ENCODE data around the gene CHID1.

Gene CHID1

DNA sequence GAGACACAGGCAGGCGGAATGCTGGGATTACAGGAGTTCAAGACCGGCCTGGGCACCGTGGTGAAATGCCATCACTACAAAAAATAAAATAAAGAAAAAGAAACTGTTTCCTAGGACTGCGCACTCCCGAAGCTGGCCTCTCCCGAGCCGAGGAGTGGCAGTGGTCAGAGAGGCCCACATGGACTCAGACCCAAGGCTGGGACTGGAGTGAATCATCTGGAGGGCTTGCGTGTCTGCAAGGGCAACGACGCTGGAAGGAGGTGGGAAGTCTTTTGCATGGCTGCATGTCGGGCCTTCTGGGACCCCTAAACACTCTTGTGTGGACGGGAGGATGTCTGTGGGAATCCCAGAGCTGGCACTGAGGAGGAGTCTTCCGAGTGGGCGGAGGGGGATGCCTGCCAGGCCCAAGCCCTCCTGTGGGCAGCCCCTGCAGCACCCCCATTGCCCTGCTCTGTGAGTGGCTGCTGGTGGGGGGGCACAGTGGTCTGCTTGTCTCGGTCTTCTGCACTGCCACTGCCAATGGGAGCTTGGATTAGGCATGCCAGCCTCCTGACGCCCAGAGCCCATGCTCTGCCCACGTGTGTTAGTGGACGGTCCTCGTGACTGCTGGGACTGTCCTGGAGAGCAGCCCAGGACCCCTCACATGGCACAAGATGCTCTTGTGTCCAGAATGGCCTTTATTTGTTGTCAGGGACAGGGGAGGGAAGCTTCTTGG is 13.2 kb upstream of the CHID1 start:
- H3K27ac Mint-ChIP-seq, result peak overlapping the region; percentile 41
- H3K4me1 Mint-ChIP-seq, result peaks cover 25% of the 10 kb centered on the region
- H3K36me3 Mint-ChIP-seq, result no peaks in the 10 kb centered on the region
- H3K4me3 Mint-ChIP-seq, result peak overlapping the region; percentile 15
- no peaks in the 10 kb centered on the region for H3K9me3 Mint-ChIP-seq
- H3K27me3 Mint-ChIP-seq, result no peaks in the 10 kb centered on the region

- no peaks in the 10 kb centered on the region for H3K36me3 Mint-ChIP-seq
- no peaks in the 10 kb centered on the region for H3K9me3 Mint-ChIP-seq
- H3K27me3 Mint-ChIP-seq, result no peaks in the 10 kb centered on the region
- H3K4me3 Mint-ChIP-seq, result no peak overlapping the region
- peak overlapping the region; percentile 23 for H3K27ac Mint-ChIP-seq
- peaks cover 8% of the 10 kb centered on the region for H3K4me1 Mint-ChIP-seq
These were observed 11.5 kb upstream of the CHID1 start for GRCh38 chr11:921921-922678.

GRCh38 chr11:917426-917825 is 6.8 kb upstream of the CHID1 start:
- no peak overlapping the region for H3K27ac Mint-ChIP-seq
- H3K27me3 Mint-ChIP-seq, result no peaks in the 10 kb centered on the region
- no peaks in the 10 kb centered on the region for H3K4me1 Mint-ChIP-seq
- H3K4me3 Mint-ChIP-seq, result no peak overlapping the region
- H3K9me3 Mint-ChIP-seq, result no peaks in the 10 kb centered on the region
- H3K36me3 Mint-ChIP-seq, result no peaks in the 10 kb centered on the region

DNA sequence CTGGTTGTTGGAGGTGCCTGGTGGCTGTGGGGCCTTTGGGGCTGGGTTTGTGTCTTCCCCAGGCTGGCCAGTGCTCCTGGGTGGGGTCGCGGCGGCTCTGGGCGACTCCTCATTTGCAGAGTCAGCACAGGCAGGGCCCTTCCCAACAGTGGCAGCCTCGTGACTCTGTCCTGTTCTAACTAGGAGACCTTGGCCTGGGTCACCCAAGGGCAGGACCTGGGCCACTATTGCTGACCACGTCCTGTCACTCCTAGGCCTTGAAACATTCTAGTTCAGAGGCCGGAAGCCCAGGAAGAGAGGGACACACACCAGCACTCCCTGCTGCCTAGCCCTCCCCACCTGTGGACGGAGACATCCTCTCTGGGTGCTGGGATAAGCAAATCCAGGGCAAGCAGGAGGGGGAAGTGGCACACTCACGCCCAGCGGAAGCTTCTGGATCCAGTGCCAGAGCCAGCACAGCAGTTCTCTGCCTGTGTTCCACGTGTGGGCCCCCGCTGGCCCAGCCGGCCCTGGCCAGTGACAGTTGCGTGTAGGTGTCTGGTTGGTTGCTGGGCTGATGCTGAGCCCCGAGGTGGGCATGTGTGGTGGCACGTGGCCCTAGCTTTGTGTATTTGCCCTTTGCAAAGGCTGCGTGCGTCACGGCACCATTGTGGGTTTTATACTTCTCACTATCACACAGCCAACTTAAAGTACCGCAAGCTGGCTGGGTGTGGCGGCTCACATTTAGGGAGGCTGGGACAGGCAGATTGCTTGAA is 4.3 kb upstream of the CHID1 start:
- Mint-ChIP-seq H3K9me3 (no peaks in the 10 kb centered on the region), H3K4me1 (peaks cover 5% of the 10 kb centered on the region), H3K27ac (no peak overlapping the region), H3K36me3 (no peaks in the 10 kb centered on the region), H3K27me3 (no peaks in the 10 kb centered on the region), H3K4me3 (no peak overlapping the region)

- H3K4me3 Mint-ChIP-seq, result no peak overlapping the region
- H3K36me3 Mint-ChIP-seq, result no peaks in the 10 kb centered on the region
- H3K27me3 Mint-ChIP-seq, result no peaks in the 10 kb centered on the region
- no peaks in the 10 kb centered on the region for H3K9me3 Mint-ChIP-seq
- no peak overlapping the region for H3K27ac Mint-ChIP-seq
- peaks cover 11% of the 10 kb centered on the region for H3K4me1 Mint-ChIP-seq
These were observed 3.6 kb upstream of the CHID1 start for GRCh38 chr11:914204-914603.

DNA sequence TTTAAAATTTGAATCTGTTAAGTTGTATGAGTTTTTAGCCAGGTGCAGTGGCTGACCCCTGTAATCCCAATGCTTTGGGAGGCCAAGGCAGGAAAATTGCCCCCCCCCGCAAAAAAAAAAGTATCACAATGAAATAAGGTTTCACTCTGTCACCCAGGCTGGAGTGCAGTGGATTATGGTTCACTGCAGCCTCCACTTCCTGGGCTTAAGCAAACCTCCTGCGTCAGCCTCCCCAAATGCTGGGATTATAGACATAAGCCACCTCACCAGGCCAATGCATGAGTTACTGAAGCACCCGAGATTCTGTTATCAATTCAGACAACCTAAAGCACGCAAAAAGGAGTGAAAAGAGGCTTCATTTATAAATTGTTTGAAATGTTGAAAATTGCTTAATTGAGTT is 2.4 kb upstream of the CHID1 start:
- Mint-ChIP-seq H3K36me3 (no peaks in the 10 kb centered on the region), H3K27ac (no peak overlapping the region), H3K27me3 (no peaks in the 10 kb centered on the region), H3K4me1 (peaks cover 16% of the 10 kb centered on the region), H3K4me3 (no peak overlapping the region), H3K9me3 (no peaks in the 10 kb centered on the region)

- Mint-ChIP-seq H3K4me1 (peaks cover 20% of the 10 kb centered on the region), H3K9me3 (no peaks in the 10 kb centered on the region), H3K27me3 (no peaks in the 10 kb centered on the region), H3K36me3 (no peaks in the 10 kb centered on the region), H3K4me3 (no peak overlapping the region), H3K27ac (no peak overlapping the region)
These were observed 1.7 kb upstream of the CHID1 start for GRCh38 chr11:912266-912665.

DNA sequence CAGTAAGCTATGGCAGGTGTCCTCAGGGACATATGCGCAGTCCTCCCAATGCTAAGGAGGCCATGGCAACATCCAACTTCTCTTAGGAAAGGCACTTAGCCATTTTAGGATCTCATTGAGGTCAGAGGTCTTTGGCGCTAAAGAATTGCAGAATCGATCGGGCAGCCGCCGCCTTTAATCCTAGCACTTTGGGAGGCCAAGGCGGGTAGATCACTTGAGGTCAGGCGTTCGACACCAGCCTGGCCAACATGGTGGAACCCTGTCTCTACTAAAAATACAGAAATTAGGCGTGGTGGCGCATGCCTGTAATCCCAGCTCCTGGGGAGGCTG is 1.2 kb upstream of the CHID1 start:
- no peaks in the 10 kb centered on the region for H3K27me3 Mint-ChIP-seq
- no peaks in the 10 kb centered on the region for H3K9me3 Mint-ChIP-seq
- H3K4me3 Mint-ChIP-seq, result peak overlapping the region; percentile 88
- peaks cover 20% of the 10 kb centered on the region for H3K4me1 Mint-ChIP-seq
- H3K36me3 Mint-ChIP-seq, result no peaks in the 10 kb centered on the region
- H3K27ac Mint-ChIP-seq, result peak overlapping the region; percentile 88

DNA sequence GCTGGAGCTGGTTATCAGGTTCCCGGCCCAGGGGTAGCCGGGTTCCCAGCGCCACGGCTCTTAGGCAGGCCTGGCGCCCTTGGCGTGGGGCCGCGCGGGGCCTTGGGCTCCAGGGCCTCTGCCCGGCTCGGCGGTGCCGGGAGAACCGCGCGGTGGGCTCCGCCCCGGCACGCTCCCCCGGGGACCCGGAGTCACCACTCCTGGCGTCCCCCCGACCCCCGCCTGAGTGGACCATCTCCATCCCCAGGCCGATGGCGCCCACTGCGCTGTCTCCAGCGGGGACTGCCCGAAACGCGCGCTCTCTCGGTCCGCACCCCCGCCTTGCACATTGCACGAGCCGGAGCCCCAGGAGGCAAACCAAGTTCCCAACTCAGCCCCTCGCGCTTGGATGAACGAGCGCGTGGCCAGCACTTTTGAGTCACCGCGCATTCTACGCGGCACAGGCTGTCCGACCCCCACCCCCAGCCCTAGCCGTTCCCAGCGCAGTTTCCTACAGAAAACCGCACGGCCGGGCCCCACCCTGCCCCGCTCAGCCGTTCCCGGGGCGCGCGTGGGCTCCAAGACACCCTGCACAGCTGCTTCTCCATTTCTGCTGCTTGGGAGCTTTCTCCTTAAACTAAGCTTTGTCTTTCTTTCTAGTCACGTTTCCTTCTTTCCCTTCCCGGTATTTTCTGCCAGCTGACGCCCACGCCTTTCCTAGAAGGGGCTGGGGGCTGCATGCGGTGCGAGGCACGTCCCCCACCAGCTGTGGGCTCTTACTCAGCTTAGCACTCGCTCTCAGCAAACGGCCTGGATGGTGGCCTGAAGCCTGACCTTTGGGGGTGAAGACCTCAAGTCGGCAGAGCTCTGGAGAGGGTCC is 650 bp upstream of the CHID1 start:
- Mint-ChIP-seq H3K36me3 (no peaks in the 10 kb centered on the region), H3K27me3 (no peaks in the 10 kb centered on the region), H3K4me1 (peaks cover 20% of the 10 kb centered on the region), H3K27ac (peak overlapping the region; percentile 88), H3K4me3 (peak overlapping the region; percentile 88), H3K9me3 (no peaks in the 10 kb centered on the region)

- H3K4me1 Mint-ChIP-seq, result peaks cover 23% of the 10 kb centered on the region
- H3K27me3 Mint-ChIP-seq, result no peaks in the 10 kb centered on the region
- H3K4me3 Mint-ChIP-seq, result peak overlapping the region; percentile 87
- H3K9me3 Mint-ChIP-seq, result no peaks in the 10 kb centered on the region
- H3K36me3 Mint-ChIP-seq, result peaks cover 2% of the 10 kb centered on the region
- peak overlapping the region; percentile 69 for H3K27ac Mint-ChIP-seq
These were observed 494 bp downstream of the CHID1 start for GRCh38 chr11:910044-910588.

DNA sequence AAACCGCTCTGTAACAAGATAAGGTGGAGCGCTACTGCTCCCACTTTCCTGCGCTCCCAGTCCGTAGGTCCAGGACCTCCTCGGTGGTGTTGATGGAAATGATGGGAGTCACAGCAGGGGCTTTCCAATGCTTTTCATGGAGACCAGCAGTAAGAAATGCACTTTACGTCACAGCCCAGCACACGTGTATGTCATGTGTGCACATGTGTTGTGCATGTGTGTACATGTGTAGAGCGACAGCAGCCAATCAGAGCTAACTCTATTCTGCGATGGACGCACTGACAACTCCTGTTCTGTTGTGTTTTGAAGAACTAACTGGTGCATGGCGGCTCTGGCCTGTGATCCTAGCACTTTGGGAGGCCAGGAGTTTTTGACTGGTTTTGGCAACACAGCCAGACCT is 1.2 kb downstream of the CHID1 start:
- peaks cover 23% of the 10 kb centered on the region for H3K4me1 Mint-ChIP-seq
- H3K27ac Mint-ChIP-seq, result no peak overlapping the region
- H3K27me3 Mint-ChIP-seq, result no peaks in the 10 kb centered on the region
- H3K4me3 Mint-ChIP-seq, result peak overlapping the region; percentile 87
- peaks cover 4% of the 10 kb centered on the region for H3K36me3 Mint-ChIP-seq
- no peaks in the 10 kb centered on the region for H3K9me3 Mint-ChIP-seq

DNA sequence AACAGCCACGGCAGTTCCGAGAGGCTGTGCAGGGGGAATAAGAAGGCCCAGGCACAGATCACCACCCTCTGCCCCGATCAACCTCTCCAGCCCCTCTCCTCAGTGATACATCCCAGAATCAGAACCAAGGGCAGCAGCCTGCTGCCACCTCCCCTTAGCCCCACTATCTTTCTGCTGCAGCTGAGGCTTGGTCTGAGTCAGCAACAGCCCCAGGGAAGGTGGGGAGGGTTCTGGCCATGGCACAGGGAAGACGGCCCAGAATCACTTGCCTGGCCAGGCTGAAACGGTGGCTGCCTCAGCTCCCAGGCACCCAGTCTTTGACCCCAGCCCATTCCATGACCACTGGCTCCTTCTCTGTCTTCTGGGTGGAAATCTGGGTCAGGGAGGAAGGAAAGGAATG is 2.3 kb downstream of the CHID1 start:
- Mint-ChIP-seq H3K4me3 (peak overlapping the region; percentile 15), H3K4me1 (peaks cover 23% of the 10 kb centered on the region), H3K36me3 (peaks cover 6% of the 10 kb centered on the region), H3K9me3 (no peaks in the 10 kb centered on the region), H3K27ac (no peak overlapping the region), H3K27me3 (no peaks in the 10 kb centered on the region)

- no peaks in the 10 kb centered on the region for H3K9me3 Mint-ChIP-seq
- peaks cover 23% of the 10 kb centered on the region for H3K4me1 Mint-ChIP-seq
- H3K36me3 Mint-ChIP-seq, result peaks cover 6% of the 10 kb centered on the region
- peak overlapping the region; percentile 15 for H3K4me3 Mint-ChIP-seq
- H3K27me3 Mint-ChIP-seq, result no peaks in the 10 kb centered on the region
- H3K27ac Mint-ChIP-seq, result no peak overlapping the region
These were observed 2.9 kb downstream of the CHID1 start for GRCh38 chr11:907668-908067.

- H3K4me1 Mint-ChIP-seq, result peaks cover 22% of the 10 kb centered on the region
- H3K9me3 Mint-ChIP-seq, result no peaks in the 10 kb centered on the region
- no peak overlapping the region for H3K4me3 Mint-ChIP-seq
- H3K27me3 Mint-ChIP-seq, result no peaks in the 10 kb centered on the region
- peaks cover 11% of the 10 kb centered on the region for H3K36me3 Mint-ChIP-seq
- H3K27ac Mint-ChIP-seq, result no peak overlapping the region
These were observed 4.7 kb downstream of the CHID1 start for GRCh38 chr11:905952-906351.

DNA sequence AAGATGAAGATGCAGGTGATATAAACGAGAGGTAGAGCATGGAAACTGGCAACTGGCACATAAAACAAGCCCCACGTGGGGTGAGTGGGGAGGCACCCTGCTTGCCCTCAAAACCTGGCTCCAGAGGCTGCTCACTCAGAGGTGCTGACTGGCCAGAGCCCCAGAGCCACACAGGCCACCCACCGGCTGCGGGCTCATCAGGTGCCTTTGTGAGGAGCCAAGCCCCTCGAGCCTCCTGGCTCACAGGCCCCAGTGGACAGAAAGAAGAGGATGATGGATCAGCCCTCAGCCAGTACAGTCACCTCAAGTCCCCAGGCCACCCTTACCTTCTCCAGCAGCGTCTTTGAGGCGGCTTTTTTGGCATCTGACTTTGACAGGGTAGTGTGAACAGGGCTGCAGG is 6.2 kb downstream of the CHID1 start:
- Mint-ChIP-seq H3K27ac (peak overlapping the region; percentile 84), H3K4me1 (peaks cover 18% of the 10 kb centered on the region), H3K27me3 (no peaks in the 10 kb centered on the region), H3K4me3 (no peak overlapping the region), H3K9me3 (no peaks in the 10 kb centered on the region), H3K36me3 (peaks cover 13% of the 10 kb centered on the region)
